Prostate gland (tissue), 2 donors: ENCODE results near the gene PFDN1.

ENCODE experiments used
- CTCF ChIP-seq, 4 experiments: fragments of 200-600 bp in 2 of 4; fragments of 450-650 bp in 2 of 4; sonication (generic) in 2 of 4; IDR thresholded peaks; 1 replicate in 3 of 4; 2 replicates in 1 of 4; pipeline ENCODE4 v1.5.1; 2016 to 2019; ENCODE audit warnings: antibody characterized with exemption in 4 of 4, mild to moderate bottlenecking in 2 of 4, moderate library complexity in 2 of 4
- POLR2A ChIP-seq: fragments of 450-650 bp; IDR thresholded peaks from one replicate; pipeline ENCODE4 v1.6.1; 2016; ENCODE audit warnings: antibody characterized with exemption, mild to moderate bottlenecking

GRCh38 chr5:140261403-140262171 lies 41.3 kb downstream of the PFDN1 start:
- TF ChIP-seq CTCF (IDR thresholded peaks at IDR 0.05) (no peak), POLR2A (no peak)
